NT2/D1 (cell line): ENCODE measurements around the gene HK1.

Experiments used
- YY1 ChIP-seq: IDR thresholded peaks from 2 replicates; pipeline ENCODE4 v1.6.1; 2011; ENCODE audit not compliant: insufficient read length, insufficient read depth
- ZNF274 ChIP-seq: IDR thresholded peaks from 2 replicates; pipeline ENCODE4 v1.6.1; 2011; ENCODE audit warnings: mild to moderate bottlenecking, low read depth, low read length

GRCh38 chr10:69403066-69403465 lies 124.8 kb downstream of the HK1 start:
- TF ChIP-seq YY1 (no peak), ZNF274 (no peak)
